ENCODE measurements around the gene FAM20C. TPM values are rescaled to one million over a fixed set of nuclear protein-coding genes. Genes with fewer than 3 reads are reported as not detected.
"Not testable (repeated sequence)": the region's sequence is repeated elsewhere in the genome, so short reads cannot be mapped to it uniquely, and the experiment has no call there.

The FAM20C gene
- total RNA-seq, 6 donors from 2014 or later: 17.7 to 53.7 (median 46.8) TPM

GRCh38 chr7:262631-263311 is 70.4 kb downstream of the FAM20C start:
- H3K4me3 ChIP-seq; H3K27ac ChIP-seq; H3K4me1 ChIP-seq; H3K27me3 ChIP-seq; ATAC-seq (ENCODE audit: low FRiP score in 2 of 2): not testable (repeated sequence)
- H3K9me3 ChIP-seq: peaks cover 0 to 16% (median 0%) of the 10 kb centered on the region in 4 donors
- DNase-seq: peak in 1 of 2 donors; percentile 84
- TF ChIP-seq CTCF (IDR thresholded peaks at IDR 0.05): peak in 3 of 6 experiments; percentile 10 to 41 (median 17)
- 83 to 90% methylated on average over 15 to 29 of the region's 31 CpGs for WGBS, 2 donors
- H3K36me3 ChIP-seq: peaks cover 0 to 31% (median 27%) of the 10 kb centered on the region in 4 donors

- peak in 5 of 6 experiments; percentile 7 to 77 (median 53) for TF ChIP-seq CTCF (IDR thresholded peaks at IDR 0.05)
- H3K4me3 ChIP-seq; ATAC-seq (ENCODE audit: low FRiP score in 2 of 2); H3K4me1 ChIP-seq; H3K27me3 ChIP-seq: not testable (repeated sequence)
- H3K36me3 ChIP-seq: peaks cover 0 to 27% (median 23%) of the 10 kb centered on the region in 4 donors
- H3K9me3 ChIP-seq: peaks cover 0 to 16% (median 0%) of the 10 kb centered on the region in 4 donors
- H3K27ac ChIP-seq: peak overlapping the region in 3 of 4 donors; percentile 50 to 85 (median 51)
- peak; percentile 45 to 93 for DNase-seq
- 54 to 55% methylated on average over 23 of the region's 37 CpGs for WGBS, 2 donors
Measured at GRCh38 chr7:263483-264351, 71.3 kb downstream of the FAM20C start.

GRCh38 chr7:264541-265191 is 72.3 kb downstream of the FAM20C start:
- Histone ChIP-seq H3K27ac (peak overlapping the region in 3 of 4 donors; percentile 50 to 85 (median 51)), H3K4me1 (peaks cover 0 to 9% (median 7%) of the 10 kb centered on the region in 4 donors), H3K36me3 (peaks cover 0 to 17% (median 15%) of the 10 kb centered on the region in 4 donors), H3K27me3 (no peaks in the 10 kb centered on the region), H3K9me3 (peaks cover 0 to 16% (median 0%) of the 10 kb centered on the region in 4 donors), H3K4me3 (peak overlapping the region in 2 of 4 donors; percentile 16 to 29)
- 49 to 51% methylated on average over 27 of the region's 27 CpGs for WGBS, 2 donors
- DNase-seq: peak; percentile 55 to 69
- TF ChIP-seq POLR2A (IDR thresholded peaks at IDR 0.05): no peak
- peak; percentile 40 to 54 for ATAC-seq (ENCODE audit: low FRiP score in 2 of 2)

- H3K27ac ChIP-seq: peak overlapping the region in 2 of 4 donors; percentile 50 to 85
- H3K27me3 ChIP-seq: no peaks in the 10 kb centered on the region
- peaks cover 0 to 9% (median 7%) of the 10 kb centered on the region in 4 donors for H3K4me1 ChIP-seq
- peak in 1 of 2 donors; percentile 56 for DNase-seq
- H3K36me3 ChIP-seq: peaks cover 0 to 10% (median 7%) of the 10 kb centered on the region in 4 donors
- TF ChIP-seq CTCF (IDR thresholded peaks at IDR 0.05) (no peak), POLR2A (IDR thresholded peaks at IDR 0.05) (no peak), POLR2AphosphoS5 (IDR thresholded peaks at IDR 0.05) (no peak), EP300 (IDR thresholded peaks at IDR 0.05) (no peak)
- WGBS, 2 donors: 69 to 75% methylated on average over 23 to 25 of the region's 25 CpGs
- peaks cover 0 to 16% (median 0%) of the 10 kb centered on the region in 4 donors for H3K9me3 ChIP-seq
- ATAC-seq (ENCODE audit: low FRiP score in 2 of 2): no peak
- H3K4me3 ChIP-seq: no peak overlapping the region
Measured at GRCh38 chr7:265192-265997, 73.0 kb downstream of the FAM20C start.

All from upper lobe of left lung (tissue), 6 donors.